Measurements from ENCODE around the gene ERC2. TPM values are rescaled to one million over a fixed set of nuclear protein-coding genes. Genes with fewer than 3 reads are reported as not detected.

Gene ERC2
- total RNA-seq, 1 donor from 2014 or later: 6.2 TPM

DNA sequence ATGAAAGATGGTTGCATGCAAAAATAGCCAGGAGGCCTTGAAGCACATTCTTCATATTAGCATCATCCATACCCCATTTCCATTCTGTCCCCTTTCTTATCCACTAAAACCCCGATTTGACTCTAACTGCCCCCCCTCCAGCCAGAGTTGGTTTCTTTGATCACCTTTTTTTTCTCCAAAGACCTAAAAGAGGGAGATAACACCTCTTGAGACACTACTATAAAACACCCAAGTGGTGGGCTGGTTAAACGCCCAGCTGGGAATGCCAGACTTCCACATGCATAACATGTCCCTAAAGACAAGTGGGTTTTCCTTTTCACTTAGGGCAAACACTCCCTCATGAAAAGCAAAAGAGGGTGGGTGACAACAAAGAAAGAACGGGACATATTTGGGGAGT is 847.2 kb downstream of the ERC2 start:
- DNase-seq (ENCODE audit: low read depth): no peak

DNA sequence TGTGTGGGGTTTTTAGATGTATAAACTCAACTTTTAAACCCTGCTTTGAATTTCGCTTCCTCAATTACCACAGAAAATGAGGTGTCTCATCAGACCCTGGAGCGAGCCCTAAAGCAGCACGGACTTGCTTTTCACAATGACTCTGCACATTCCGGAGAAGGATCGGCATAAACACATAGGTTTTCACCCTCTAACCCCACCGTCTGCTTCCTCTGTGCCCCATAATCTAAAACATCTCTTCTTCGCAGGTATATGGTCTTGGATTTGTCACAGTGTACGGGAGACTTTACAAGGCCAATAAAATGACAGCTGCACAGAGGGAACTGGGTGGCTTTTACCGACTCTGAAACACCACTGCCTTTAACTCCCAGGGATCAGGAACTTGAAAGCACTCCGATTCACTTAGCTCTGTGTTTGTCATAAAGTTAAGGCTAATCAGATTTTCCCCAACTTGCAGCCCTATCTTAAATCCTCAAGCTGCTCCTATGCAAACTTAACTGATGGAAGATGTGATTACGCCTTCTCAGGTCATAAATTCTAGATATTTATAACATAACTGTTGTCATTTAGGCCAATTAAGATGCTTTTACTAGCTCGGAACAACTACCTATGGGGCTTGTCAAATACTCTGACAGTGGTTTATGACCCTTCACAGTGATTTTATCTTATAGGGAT is 847.8 kb downstream of the ERC2 start:
- DNase-seq (ENCODE audit: low read depth): no peak

DNA sequence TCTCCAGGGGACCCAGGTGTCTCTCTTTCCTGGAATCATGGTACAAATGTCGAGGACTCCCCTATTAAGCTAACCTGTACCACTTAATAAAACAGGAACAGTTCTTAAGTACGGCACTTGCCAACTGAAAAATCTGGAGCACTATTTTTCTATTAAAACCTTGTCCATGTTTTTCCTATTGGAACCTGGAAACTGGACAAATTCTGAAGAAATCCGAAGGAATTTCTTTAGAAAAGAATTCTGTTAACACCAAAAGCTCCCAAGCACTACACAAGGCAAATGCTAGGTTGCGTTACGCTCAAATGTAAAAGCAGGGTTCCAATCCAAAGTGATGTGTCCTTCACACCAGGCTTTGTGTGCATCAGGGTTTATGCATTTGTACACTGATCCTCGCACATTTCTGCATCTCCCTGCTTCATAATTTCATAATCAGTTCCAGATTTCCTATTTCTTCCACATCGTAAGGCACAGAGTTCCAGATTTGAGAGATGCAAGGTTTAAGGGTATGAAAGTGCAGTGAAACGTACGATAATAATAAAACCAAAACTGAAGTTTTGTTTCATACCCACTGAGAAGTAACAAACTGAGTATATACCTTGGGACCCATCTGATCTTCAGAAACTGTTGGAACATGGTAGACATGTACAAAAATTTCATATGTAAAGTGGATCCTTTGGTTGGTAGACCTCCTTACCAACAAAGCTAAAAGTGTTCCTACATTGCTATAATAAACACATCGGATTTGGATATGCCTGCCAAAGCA is 849.0 kb downstream of the ERC2 start:
- no peak for DNase-seq (ENCODE audit: low read depth)

DNA sequence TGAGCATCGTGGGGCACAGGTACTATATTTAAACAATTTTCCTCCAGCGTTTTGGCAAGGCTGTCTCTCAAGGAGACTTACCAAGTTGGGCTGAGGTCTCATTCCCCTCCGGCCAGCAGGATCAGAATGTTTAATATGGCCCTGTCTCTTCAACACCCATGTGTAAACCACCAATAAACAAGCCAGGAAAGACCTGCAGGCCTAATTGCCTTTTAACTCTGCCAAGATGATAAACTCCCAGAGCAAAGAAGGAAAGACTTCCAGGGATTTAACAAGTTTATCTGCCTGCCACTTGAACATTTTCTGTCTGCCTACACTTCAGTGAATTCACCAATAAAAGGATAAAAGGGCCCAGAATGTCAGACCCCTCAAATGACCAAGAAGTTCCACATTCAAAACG is 850.9 kb downstream of the ERC2 start:
- DNase-seq (ENCODE audit: low read depth): no peak

GRCh38 chr3:55616803-55617202 is 851.5 kb downstream of the ERC2 start:
- DNase-seq (ENCODE audit: low read depth): no peak

- DNase-seq (ENCODE audit: low read depth): no peak
Observed at GRCh38 chr3:55615694-55616295, 852.5 kb downstream of the ERC2 start.

- DNase-seq (ENCODE audit: low read depth): no peak
Observed at GRCh38 chr3:55615039-55615693, 853.1 kb downstream of the ERC2 start.

DNA sequence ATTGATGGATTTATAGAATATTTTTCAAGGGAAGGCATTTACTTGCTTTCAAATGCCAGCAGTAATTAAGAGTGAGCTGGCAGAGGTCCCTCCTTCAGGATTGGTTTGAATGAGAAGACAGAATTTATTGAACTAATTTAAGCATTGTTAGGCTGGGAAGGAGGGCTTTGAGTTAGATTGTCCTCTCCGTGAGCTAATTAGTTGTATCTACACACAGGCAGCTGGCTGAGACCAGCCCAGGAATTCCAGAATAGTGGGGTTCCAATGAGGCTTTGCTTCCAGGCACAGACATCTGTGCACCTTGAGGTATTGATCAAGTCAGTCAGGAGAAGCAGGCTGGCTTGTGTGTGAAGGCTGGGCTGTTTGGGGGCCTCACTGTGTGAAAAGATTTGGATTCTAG is 857.1 kb downstream of the ERC2 start:
- DNase-seq (ENCODE audit: low read depth): no peak

DNA sequence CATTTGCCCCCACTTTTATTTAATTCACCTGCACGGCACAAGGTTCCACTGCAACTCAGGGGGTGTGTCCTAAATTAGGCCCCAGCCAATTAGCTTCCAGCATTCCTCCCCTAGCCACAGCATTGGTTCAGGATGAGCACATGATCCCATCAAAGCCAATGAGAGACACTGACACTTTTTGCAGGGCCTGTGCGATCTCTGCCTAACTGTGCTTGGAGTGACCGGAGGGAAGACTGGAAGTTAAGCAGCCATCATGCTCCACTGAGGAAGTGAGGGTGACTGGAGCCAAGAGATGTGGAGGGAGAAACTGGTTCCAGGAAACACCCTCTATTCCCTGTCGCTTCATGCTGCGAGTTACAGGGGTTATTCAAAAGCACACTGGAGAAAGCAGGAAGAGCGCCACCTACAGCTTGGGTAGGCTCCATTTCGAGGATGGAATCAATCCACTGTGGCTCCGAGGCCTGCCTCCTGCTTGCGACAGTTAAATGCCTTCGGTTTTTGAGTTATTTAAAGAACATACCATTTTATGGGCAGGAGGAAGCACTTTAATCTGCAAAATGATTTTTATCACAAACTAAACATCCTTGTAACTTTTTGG is 858.9 kb downstream of the ERC2 start:
- DNase-seq (ENCODE audit: low read depth): no peak

- DNase-seq (ENCODE audit: low read depth): no peak
Observed at GRCh38 chr3:55608301-55608937, 859.8 kb downstream of the ERC2 start.

DNA sequence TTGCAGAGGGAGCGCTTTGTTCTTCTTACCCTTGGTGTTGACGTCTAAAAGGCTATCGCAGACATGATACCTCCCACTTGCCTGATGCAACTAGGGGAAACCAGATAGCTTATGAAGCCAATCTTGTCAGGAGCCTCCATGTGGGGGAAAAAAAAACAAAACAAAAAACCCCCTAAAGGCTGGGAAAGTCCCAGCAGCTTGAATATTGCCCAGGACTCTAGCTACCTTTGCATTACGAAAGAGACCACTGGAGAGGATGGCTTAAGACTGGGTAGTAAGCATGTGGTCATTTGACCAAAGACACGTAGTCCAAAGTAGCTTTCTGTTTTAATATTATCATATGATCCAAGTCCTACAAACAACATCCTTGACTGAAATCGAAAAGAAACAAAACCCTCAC is 860.4 kb downstream of the ERC2 start:
- DNase-seq (ENCODE audit: low read depth): no peak

DNA sequence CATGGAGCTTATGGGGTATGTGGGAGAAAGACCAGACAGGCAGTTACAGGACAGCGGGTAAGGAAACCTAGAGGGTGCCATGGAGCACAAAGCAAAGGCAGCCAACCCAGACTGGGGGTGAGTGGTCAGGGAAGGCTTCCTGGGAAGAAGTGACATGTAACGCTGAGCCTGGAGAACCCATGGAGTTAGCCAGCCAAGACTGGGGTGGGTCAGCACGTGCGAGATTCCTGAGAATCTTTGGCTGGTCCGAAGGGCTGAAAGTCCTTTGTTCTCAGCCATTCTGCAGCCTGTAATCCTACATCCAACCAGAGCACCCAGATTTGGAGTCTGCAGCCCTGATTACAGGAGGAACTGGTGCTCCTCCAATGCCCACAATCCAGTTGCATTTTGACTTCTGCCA is 861.1 kb downstream of the ERC2 start:
- no peak for DNase-seq (ENCODE audit: low read depth)

DNA sequence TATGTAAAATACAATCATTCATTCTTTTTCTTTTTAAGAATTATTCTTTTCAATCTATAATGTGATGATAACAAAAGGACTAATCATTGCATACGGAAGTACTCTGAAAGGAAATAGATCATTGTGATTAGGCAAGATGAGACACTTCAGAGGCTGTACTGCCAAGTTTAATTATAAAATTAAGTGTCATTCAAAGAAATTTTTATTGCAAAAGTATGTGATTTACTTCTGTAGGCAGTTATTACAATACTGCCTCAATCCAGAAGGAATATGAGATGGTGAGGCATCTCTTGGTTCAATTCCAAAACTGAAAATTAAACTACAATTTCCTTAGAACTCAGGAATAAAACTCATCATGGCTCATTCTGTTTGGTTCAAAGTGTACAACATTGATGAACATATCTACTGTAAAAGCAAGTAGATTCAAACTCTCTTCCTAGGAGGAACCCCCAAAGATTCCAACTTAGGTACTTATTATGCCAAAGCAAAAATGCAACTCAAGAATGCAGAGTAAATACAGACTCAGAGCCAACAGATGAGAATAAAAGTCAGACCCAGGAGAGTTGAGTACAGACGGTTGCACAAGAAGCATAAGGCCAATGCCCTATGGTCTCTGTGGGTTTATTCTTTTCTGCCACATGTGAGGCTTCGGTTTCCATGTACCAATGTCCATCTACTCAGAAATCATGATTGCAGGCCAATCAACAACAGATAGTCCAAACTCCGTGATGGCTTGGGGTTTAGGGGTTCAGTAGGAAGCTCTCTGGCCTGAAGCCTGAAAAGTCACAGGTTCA is 862.6 kb downstream of the ERC2 start:
- DNase-seq (ENCODE audit: low read depth): no peak

DNA sequence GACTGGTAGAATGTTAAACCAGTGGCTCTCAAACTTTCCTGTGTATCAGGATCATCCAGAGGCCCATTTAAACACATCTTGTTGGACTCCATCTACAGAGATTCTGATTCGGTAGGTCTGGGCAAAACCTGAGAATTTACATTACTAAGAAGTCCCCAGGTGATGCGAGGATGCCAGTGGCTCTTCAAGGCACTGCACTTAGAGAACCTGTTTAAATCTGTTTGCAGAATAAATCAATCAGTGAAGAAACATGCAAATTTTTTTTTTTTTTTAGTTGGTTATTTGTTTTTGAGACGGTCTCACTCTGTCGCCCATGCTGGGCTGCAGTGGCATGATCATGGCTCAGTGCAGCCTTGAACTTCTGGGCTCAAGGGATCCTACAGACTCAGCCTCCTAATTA is 863.4 kb downstream of the ERC2 start:
- no peak for DNase-seq (ENCODE audit: low read depth)

- no peak for DNase-seq (ENCODE audit: low read depth)
Observed at GRCh38 chr3:55604402-55604801, 863.9 kb downstream of the ERC2 start.

DNA sequence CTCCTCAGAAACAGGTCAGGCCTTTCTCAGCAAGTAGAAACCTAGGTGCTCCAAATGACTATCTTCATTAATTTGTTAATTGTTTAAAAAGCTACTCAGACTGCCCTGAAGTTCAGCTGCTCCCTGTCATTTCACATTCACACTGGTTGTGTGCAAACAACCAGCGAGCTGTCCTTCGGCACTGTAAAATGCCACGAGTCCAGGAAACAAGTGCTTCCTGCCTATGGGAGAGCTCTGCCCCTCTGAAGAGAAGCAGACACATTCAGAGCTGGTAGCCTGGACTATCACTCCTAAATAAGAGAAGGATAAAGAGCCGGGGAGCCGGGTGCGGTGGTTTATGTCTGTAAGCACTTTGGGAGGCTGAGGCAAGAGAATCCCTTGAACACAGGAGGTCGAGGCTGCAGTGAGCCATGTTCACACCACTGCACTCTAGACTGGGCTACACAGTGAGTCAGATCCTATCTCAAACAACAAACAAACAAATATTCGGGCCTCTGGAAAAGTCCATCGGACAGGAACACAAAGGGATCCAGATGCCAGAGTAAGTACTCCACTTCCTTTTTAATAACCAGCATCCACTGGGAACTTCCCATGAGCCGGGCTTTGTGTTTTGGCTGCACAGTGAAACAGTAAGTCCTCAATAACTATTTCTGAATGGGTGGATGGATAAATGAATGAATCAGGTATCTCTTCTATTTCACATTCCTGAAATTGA is 866.7 kb downstream of the ERC2 start:
- no peak for DNase-seq (ENCODE audit: low read depth)

- DNase-seq (ENCODE audit: low read depth): no peak
Observed at GRCh38 chr3:55598224-55598623, 870.0 kb downstream of the ERC2 start.

DNA sequence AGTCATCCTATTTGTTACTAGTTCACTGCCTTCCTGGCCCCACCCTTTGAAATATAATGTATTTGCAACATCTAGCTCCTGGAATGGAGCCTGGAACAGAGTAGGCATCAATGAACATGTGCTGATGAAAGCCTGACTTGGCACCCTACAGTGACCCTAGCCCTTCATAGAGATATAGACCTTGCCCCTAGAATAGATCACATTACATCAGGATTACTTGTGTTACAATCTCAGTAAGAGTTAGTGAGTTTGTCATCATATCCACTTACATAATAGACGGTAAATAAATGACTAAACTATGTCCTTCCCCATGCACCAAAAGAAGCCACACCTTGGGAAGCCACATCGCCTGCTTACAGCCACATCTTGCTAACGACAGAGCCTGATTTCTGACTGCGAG is 870.6 kb downstream of the ERC2 start:
- no peak for DNase-seq (ENCODE audit: low read depth)

DNA sequence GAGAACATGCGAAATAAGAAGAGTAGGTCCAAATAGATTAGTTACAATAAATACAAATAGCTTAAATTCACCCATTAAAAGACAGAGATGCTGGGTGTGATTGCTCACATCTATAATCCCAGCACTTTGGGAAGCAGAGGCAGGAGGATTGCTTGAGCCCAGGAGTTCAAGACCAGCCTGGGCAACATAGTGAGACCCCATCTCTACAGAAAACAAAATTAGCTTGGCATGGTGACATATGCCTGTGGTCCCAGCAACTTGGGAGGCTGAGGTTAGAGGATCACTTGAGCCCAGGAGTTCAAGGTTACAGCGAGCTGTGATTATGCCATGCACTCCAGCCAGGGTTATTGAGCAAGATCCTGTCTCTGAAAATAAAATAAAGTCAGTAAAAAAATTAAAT is 872.1 kb downstream of the ERC2 start:
- DNase-seq (ENCODE audit: low read depth): no peak

GRCh38 chr3:55595420-55595819 is 872.8 kb downstream of the ERC2 start:
- no peak for DNase-seq (ENCODE audit: low read depth)
